H9 (cell line): ENCODE measurements around the gene CPXM2. TPM values are rescaled to one million over a fixed set of nuclear protein-coding genes. Genes with fewer than 3 reads are reported as not detected.

Experiments
- DNase-seq: peaks from one replicate; pipeline ENCODE4 v3.0.0-alpha.2; 2017
- H2AFZ ChIP-seq: one replicate; pipeline ENCODE4 v1.6.1; 2013; ENCODE audit warnings: mild to moderate bottlenecking, low read length, control low read depth, moderate library complexity
- H2AK5ac ChIP-seq: 2 replicates; pipeline ENCODE4 v1.6.1; 2013; ENCODE audit warnings: low read length, control low read depth, mixed read lengths; ENCODE audit not compliant: insufficient read length
- H2BK120ac ChIP-seq: one replicate; pipeline ENCODE4 v1.6.1; 2013; ENCODE audit warnings: low read depth, mild to moderate bottlenecking, low read length, control low read depth, inconsistent platforms; ENCODE audit not compliant: poor library complexity, severe bottlenecking
- H2BK12ac ChIP-seq: 2 replicates; pipeline ENCODE4 v1.6.1; 2013; ENCODE audit warnings: low read length, control low read depth, mixed read lengths, low read depth; ENCODE audit not compliant: insufficient read length
- H2BK15ac ChIP-seq: 2 replicates; pipeline ENCODE4 v1.6.1; 2013; ENCODE audit warnings: low read depth, low read length, control low read depth
- H2BK20ac ChIP-seq: one replicate; pipeline ENCODE4 v1.6.1; 2013; ENCODE audit warnings: low read depth, mild to moderate bottlenecking, low read length, control low read depth, inconsistent platforms; ENCODE audit not compliant: poor library complexity, severe bottlenecking
- H2BK5ac ChIP-seq: 2 replicates; pipeline ENCODE4 v1.6.1; 2013; ENCODE audit warnings: low read length, control low read depth, mixed read lengths; ENCODE audit not compliant: insufficient read length
- H3K14ac ChIP-seq: 2 replicates; pipeline ENCODE4 v1.6.1; 2013; ENCODE audit warnings: low read length, control low read depth; ENCODE audit not compliant: insufficient read depth
- H3K18ac ChIP-seq: 2 replicates; pipeline ENCODE4 v1.6.1; 2013; ENCODE audit warnings: low read depth, mild to moderate bottlenecking, mixed read lengths, low read length, control low read depth; ENCODE audit not compliant: insufficient read length
- H3K23ac ChIP-seq: 2 replicates; pipeline ENCODE4 v1.6.1; 2013; ENCODE audit warnings: low read length, control low read depth, mixed read lengths, low read depth; ENCODE audit not compliant: insufficient read length
- H3K23me2 ChIP-seq: 2 replicates; pipeline ENCODE4 v1.6.1; 2013; ENCODE audit warnings: low read depth, mild to moderate bottlenecking, mixed read lengths, low read length, control low read depth; ENCODE audit not compliant: insufficient read length, poor library complexity, severe bottlenecking
- H3K27ac ChIP-seq: 2 replicates; pipeline ENCODE4 v1.5.1; 2013; ENCODE audit warnings: low read length, control low read depth, mixed read lengths, low read depth; ENCODE audit not compliant: insufficient read length
- H3K27me3 ChIP-seq: 2 replicates; pipeline ENCODE4 v1.6.1; 2013; ENCODE audit warnings: low read length, control low read depth, inconsistent platforms; ENCODE audit not compliant: insufficient read depth
- H3K4ac ChIP-seq: 2 replicates; pipeline ENCODE4 v1.6.1; 2013; ENCODE audit warnings: low read depth, mild to moderate bottlenecking, control low read depth, inconsistent platforms, low read length, moderate library complexity
- H3K4me1 ChIP-seq: 2 replicates; pipeline ENCODE4 v1.6.1; 2013; ENCODE audit warnings: low read length, control low read depth, inconsistent platforms; ENCODE audit not compliant: insufficient read depth
- H3K4me2 ChIP-seq: 2 replicates; pipeline ENCODE4 v1.6.1; 2013; ENCODE audit warnings: low read length, control low read depth, mixed read lengths; ENCODE audit not compliant: insufficient read length, insufficient read depth
- H3K56ac ChIP-seq: 2 replicates; pipeline ENCODE4 v1.6.1; 2013; ENCODE audit warnings: low read depth, mild to moderate bottlenecking, mixed read lengths, low read length, control low read depth; ENCODE audit not compliant: insufficient read length
- H3K79me1 ChIP-seq: 2 replicates; pipeline ENCODE4 v1.6.1; 2013; ENCODE audit warnings: low read depth, mild to moderate bottlenecking, moderate library complexity, low read length, control low read depth, inconsistent platforms; ENCODE audit not compliant: insufficient read depth, poor library complexity, severe bottlenecking
- H3K79me2 ChIP-seq: 2 replicates; pipeline ENCODE4 v1.6.1; 2013; ENCODE audit warnings: low read length, control low read depth, inconsistent platforms; ENCODE audit not compliant: insufficient read depth
- H3K9ac ChIP-seq: 2 replicates; pipeline ENCODE4 v1.6.1; 2013; ENCODE audit warnings: low read length, control low read depth, mixed read lengths; ENCODE audit not compliant: insufficient read length; ENCODE audit errors: extremely low read depth
- H3K9me3 ChIP-seq: one replicate; pipeline ENCODE4 v1.6.1; 2013; ENCODE audit warnings: low read depth, low read length, inconsistent platforms; ENCODE audit not compliant: control insufficient read depth
- H3T11ph ChIP-seq: one replicate; pipeline ENCODE4 v1.6.1; 2013; ENCODE audit warnings: mild to moderate bottlenecking, low read length, control low read depth, inconsistent platforms
- H4K20me1 ChIP-seq: one replicate; pipeline ENCODE4 v1.6.1; 2013; ENCODE audit not compliant: control insufficient read depth, insufficient read length, insufficient read depth
- H4K5ac ChIP-seq: 2 replicates; pipeline ENCODE4 v1.6.1; 2013; ENCODE audit warnings: low read depth, mild to moderate bottlenecking, mixed read lengths, low read length, control low read depth; ENCODE audit not compliant: insufficient read length
- H4K8ac ChIP-seq: replicated peaks from 2 replicates; pipeline ENCODE4 v1.6.1; 2013; ENCODE audit warnings: low read length, control low read depth, mixed read lengths, low read depth; ENCODE audit not compliant: insufficient read length
- H4K91ac ChIP-seq: 2 replicates; pipeline ENCODE4 v1.6.1; 2013; ENCODE audit warnings: low read depth, mild to moderate bottlenecking, moderate library complexity, mixed read lengths, low read length, control low read depth; ENCODE audit not compliant: insufficient read length
- H3K27ac Mint-ChIP-seq, 3 experiments: 2 replicates in 2 of 3; 3 replicates in 1 of 3; pipeline ENCODE4 v1.8.0; 2020 to 2021; ENCODE audit warnings: mixed read lengths in 3 of 3, mild to moderate bottlenecking in 1 of 3, moderate library complexity in 1 of 3
- H3K27me3 Mint-ChIP-seq: 2 replicates; pipeline ENCODE4 v1.8.0; 2021; ENCODE audit warnings: low read depth, mild to moderate bottlenecking, moderate library complexity, mixed read lengths
- H3K36me3 Mint-ChIP-seq, 3 experiments: 2 replicates in 2 of 3; 3 replicates in 1 of 3; pipeline ENCODE4 v1.8.0; 2020 to 2021; ENCODE audit warnings: low read depth in 3 of 3, mixed read lengths in 3 of 3; ENCODE audit not compliant: insufficient read depth in 1 of 3
- H3K4me1 Mint-ChIP-seq, 2 experiments: 2 replicates each; pipeline ENCODE4 v1.8.0; 2020; ENCODE audit warnings: mixed read lengths in 2 of 2
- H3K4me3 Mint-ChIP-seq, 2 experiments: 2 replicates in 1 of 2; 3 replicates in 1 of 2; pipeline ENCODE4 v1.8.0; 2020 to 2021; ENCODE audit warnings: mild to moderate bottlenecking in 2 of 2, mixed read lengths in 2 of 2, moderate library complexity in 1 of 2
- H3K9me3 Mint-ChIP-seq, 2 experiments: 2 replicates in 1 of 2; 3 replicates in 1 of 2; pipeline ENCODE4 v1.8.0; 2020; ENCODE audit warnings: mild to moderate bottlenecking in 2 of 2, mixed read lengths in 2 of 2, moderate library complexity in 1 of 2
- CTCF ChIP-seq: fragments of 200-600 bp; sonication (generic); conservative IDR thresholded peaks from 3 replicates; pipeline ENCODE4 v1.8.0; 2021; ENCODE audit warnings: antibody characterized with exemption, mild to moderate bottlenecking
- WGBS: extraction: QIAGEN DNeasy Blood & Tissue Kit; methylation state at CpG from one replicate; pipeline ENCODE4 v1.1.7; 2013; ENCODE audit warnings: missing lambda C conversion rate, low lambda C conversion rate, mixed read lengths; ENCODE audit not compliant: insufficient read length; ENCODE audit errors: extremely low coverage; 5-methylcytosine and 5-hydroxymethylcytosine counted together
- total RNA-seq: library from RNA; stranded (reverse); gene quantifications from 2 replicates; pipeline ENCODE4 v1.2.1, GENCODE V29; 2021

The CPXM2 gene
- total RNA-seq, 1 experiment from 2014 or later: 1.7 TPM

GRCh38 chr10:123869020-123869414 is 22.6 kb downstream of the CPXM2 start:
- Histone ChIP-seq H3T11ph (no peak overlapping the region), H3K27me3 (no peaks in the 10 kb centered on the region), H3K9me3 (no peaks in the 10 kb centered on the region), H3K23ac (no peak overlapping the region), H3K79me1 (no peaks in the 10 kb centered on the region), H4K8ac (no peak overlapping the region), H3K4ac (no peak overlapping the region), H3K56ac (no peak overlapping the region), H3K23me2 (no peaks in the 10 kb centered on the region), H2BK15ac (no peak overlapping the region), H2BK120ac (no peak overlapping the region), H2BK20ac (no peak overlapping the region), H3K79me2 (no peaks in the 10 kb centered on the region), H3K27ac (no peak overlapping the region), H4K5ac (no peak overlapping the region), H3K4me2 (no peak overlapping the region), H3K9ac (no peak overlapping the region), H3K18ac (no peak overlapping the region), H2AFZ (no peak overlapping the region), H4K91ac (no peak overlapping the region), H2AK5ac (no peak overlapping the region), H3K14ac (no peak overlapping the region), H4K20me1 (no peaks in the 10 kb centered on the region), H2BK12ac (no peak overlapping the region), H2BK5ac (no peak overlapping the region), H3K4me1 (0 out of 2 replicates have a peak, but pooled peaks cover 3% of the 10 kb centered on the region)
- no peak overlapping the region for H3K4me3 Mint-ChIP-seq
- peaks cover 2% of the 10 kb centered on the region for H3K27me3 Mint-ChIP-seq
- no CpG with 5 or more reads among the region's 7 CpGs for WGBS
- peaks cover 33 to 37% of the 10 kb centered on the region in 2 experiments for H3K4me1 Mint-ChIP-seq
- no peak overlapping the region for H3K27ac Mint-ChIP-seq
- H3K36me3 Mint-ChIP-seq: peaks cover 0 to 8% (median 5%) of the 10 kb centered on the region in 3 experiments; a peak in 6 of 7 replicates
- DNase-seq: no peak
- TF ChIP-seq CTCF: no peak
- peaks cover 6 to 14% of the 10 kb centered on the region in 2 experiments; a peak in 4 of 5 replicates for H3K9me3 Mint-ChIP-seq
